ENCODE results near the gene DAZAP1. TPM values are rescaled to one million over a fixed set of nuclear protein-coding genes. Genes with fewer than 3 reads are reported as not detected.

Gene DAZAP1
- total and polyA plus RNA-seq, 2 of the 4 experiments (the other 2 are of a cell fraction): 22.0 to 62.8 TPM

DNA sequence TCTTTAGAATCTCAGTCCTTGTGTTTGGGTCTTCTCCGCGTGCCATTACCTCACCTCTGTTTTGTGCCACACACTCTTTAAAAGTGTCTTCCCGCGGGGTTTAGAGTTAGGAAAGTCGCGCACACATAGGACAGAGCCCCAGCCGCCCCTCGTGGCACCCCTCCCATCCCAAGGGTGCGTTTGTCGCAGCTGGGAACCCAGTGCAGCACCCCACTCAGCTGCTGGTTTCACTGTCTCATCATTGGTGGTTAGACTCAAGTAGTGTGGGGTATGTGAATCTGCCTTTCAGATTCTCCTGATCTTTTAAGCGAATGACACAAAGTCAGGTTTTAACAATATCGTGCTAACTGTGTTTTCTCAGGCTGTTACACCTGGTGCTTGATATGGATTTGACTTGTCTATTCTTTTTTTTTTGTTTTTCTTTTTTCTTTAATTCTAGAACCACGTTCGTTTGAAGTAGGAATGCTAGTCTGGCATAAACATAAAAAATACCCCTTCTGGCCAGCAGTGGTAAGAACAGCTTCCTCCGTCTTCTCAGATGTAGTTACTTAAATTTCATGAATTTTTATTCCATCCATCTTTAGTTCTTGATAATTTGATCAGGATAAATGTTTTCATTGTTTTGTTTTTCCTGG, 43.2 kb upstream of the DAZAP1 start:
- Histone ChIP-seq H3K9me1 (ENCODE audit: insufficient read depth, low read length) (peaks cover 9% of the 10 kb centered on the region), H4K91ac (ENCODE audit: insufficient read depth, low read depth, low read length) (no peak overlapping the region), H4K20me1 (ENCODE audit: insufficient read depth, low read length) (no peaks in the 10 kb centered on the region; the same call in 1 of the 2 replicates), H3K4me3 (ENCODE audit: insufficient read depth, low read depth, low read length) (no peak overlapping the region), H2AK9ac (replicated peaks; ENCODE audit: low read depth, low read length, poor library complexity) (no peak overlapping the region), H2BK15ac (ENCODE audit: low read depth, low read length) (no peak overlapping the region), H3K14ac (replicated peaks; ENCODE audit: low read depth, low read length) (no peak overlapping the region), H2AK5ac (ENCODE audit: low read depth, low read length) (no peak overlapping the region), H4K5ac (ENCODE audit: low read depth, low read length) (no peak overlapping the region), H3K27ac (ENCODE audit: insufficient read depth, low read length) (no peak overlapping the region), H2BK5ac (ENCODE audit: low read depth, low read length, poor library complexity, severe bottlenecking) (no peak overlapping the region), H2BK120ac (ENCODE audit: low read depth, low read length) (no peak overlapping the region; the same call in 1 of the 2 replicates), H2BK20ac (ENCODE audit: low read depth, low read length) (no peak overlapping the region), H3K79me1 (ENCODE audit: low read depth in 1 of 2, low read length in 2 of 2) (peaks cover 0 to 49% of the 10 kb centered on the region in 2 experiments; a peak in 3 of 4 replicates), H3K23ac (ENCODE audit: low read depth, low read length) (no peak overlapping the region), H3K56ac (ENCODE audit: extremely low read depth, insufficient read depth, low read length) (no peak overlapping the region), H3K18ac (ENCODE audit: low read depth, low read length) (no peak overlapping the region), H2AFZ (replicated peaks; ENCODE audit: low read length, poor library complexity) (no peak overlapping the region), H3K9me3 (ENCODE audit: control insufficient read depth, insufficient read depth, low read length) (no peaks in the 10 kb centered on the region), H3K4me2 (ENCODE audit: low read depth, low read length) (no peak overlapping the region), H3K27me3 (ENCODE audit: control insufficient read depth, insufficient read depth, low read length) (no peaks in the 10 kb centered on the region), H3K4me1 (ENCODE audit: control insufficient read depth, insufficient read depth, low read length) (peaks cover 13% of the 10 kb centered on the region), H4K8ac (ENCODE audit: low read depth in 2 of 2, low read length in 2 of 2) (no peak overlapping the region), H3K9ac (ENCODE audit: low read depth, low read length) (no peak overlapping the region), H3K36me3 (ENCODE audit: control insufficient read depth, insufficient read depth, low read length) (peaks cover 49% of the 10 kb centered on the region), H3K4ac (ENCODE audit: low read depth, low read length) (no peak overlapping the region)
- intact Hi-C loops (cut with micrococcal nuclease) (loop anchor here (5.0 kb wide), 1 partner anchor 87 kb away; the partner anchor contains the start of gene FAM174C), in situ Hi-C loops (cut with MboI; ENCODE audit: low sequenced_read_pairs) (loop anchor here (5.0 kb wide), 1 partner anchor 82 kb away; no protein-coding TSS in a partner anchor), dilution Hi-C loops (cut with HindIII; ENCODE audit: low sequenced_read_pairs, unreplicated experiment) (no loop called here)
- WGBS, 2 experiments (ENCODE audit: extremely low coverage in 2 of 2, insufficient read length in 1 of 2): 100% methylated on average over 4 of the region's 15 CpGs; no CpG with 5 or more reads in 1 of the 2 experiments
- ATAC-seq (ENCODE audit: low read depth) (no peak), DNase-seq (peak; percentile 20)
- POLR2A ChIA-PET (ENCODE audit: unreplicated experiment): no interaction called here
- CTCF ChIA-PET: no interaction called here
- no TSS peak for BruUV-seq (replicated peaks)
- TF ChIP-seq MXI1 (IDR thresholded peaks at IDR 0.05; ENCODE audit: borderline replicate concordance, low read depth, low read length) (no peak), BHLHE40 (IDR thresholded peaks at IDR 0.05; ENCODE audit: low read depth, low read length) (no peak), SMC3 (IDR thresholded peaks at IDR 0.05; ENCODE audit: low read depth, low read length) (no peak), MAZ (IDR thresholded peaks at IDR 0.05; ENCODE audit: borderline replicate concordance, low read depth, low read length) (no peak), MAFK (IDR thresholded peaks at IDR 0.05; ENCODE audit: low read depth, low read length) (no peak)
- TF ChIP-seq, protein P1, sequence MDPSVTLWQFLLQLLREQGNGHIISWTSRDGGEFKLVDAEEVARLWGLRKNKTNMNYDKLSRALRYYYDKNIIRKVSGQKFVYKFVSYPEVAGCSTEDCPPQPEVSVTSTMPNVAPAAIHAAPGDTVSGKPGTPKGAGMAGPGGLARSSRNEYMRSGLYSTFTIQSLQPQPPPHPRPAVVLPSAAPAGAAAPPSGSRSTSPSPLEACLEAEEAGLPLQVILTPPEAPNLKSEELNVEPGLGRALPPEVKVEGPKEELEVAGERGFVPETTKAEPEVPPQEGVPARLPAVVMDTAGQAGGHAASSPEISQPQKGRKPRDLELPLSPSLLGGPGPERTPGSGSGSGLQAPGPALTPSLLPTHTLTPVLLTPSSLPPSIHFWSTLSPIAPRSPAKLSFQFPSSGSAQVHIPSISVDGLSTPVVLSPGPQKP (IDR thresholded peaks at IDR 0.05; ENCODE audit: borderline replicate concordance, low read depth, low read length): no peak
- TF ChIP-seq, protein P2, sequence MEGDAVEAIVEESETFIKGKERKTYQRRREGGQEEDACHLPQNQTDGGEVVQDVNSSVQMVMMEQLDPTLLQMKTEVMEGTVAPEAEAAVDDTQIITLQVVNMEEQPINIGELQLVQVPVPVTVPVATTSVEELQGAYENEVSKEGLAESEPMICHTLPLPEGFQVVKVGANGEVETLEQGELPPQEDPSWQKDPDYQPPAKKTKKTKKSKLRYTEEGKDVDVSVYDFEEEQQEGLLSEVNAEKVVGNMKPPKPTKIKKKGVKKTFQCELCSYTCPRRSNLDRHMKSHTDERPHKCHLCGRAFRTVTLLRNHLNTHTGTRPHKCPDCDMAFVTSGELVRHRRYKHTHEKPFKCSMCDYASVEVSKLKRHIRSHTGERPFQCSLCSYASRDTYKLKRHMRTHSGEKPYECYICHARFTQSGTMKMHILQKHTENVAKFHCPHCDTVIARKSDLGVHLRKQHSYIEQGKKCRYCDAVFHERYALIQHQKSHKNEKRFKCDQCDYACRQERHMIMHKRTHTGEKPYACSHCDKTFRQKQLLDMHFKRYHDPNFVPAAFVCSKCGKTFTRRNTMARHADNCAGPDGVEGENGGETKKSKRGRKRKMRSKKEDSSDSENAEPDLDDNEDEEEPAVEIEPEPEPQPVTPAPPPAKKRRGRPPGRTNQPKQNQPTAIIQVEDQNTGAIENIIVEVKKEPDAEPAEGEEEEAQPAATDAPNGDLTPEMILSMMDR (conservative IDR thresholded peaks at IDR 0.05; ENCODE audit: low read depth, low read length): peak; percentile 22; the same call in 1 of the 2 replicates
